DND-41 (cell line): ENCODE measurements around the gene COA1.

Experiments
- EZH2 ChIP-seq: IDR thresholded peaks from 3 replicates; pipeline ENCODE4 v1.6.1; 2012; ENCODE audit warnings: borderline replicate concordance, low read depth, mild to moderate bottlenecking, moderate library complexity, low read length, inconsistent platforms; ENCODE audit not compliant: severe bottlenecking
- TF ChIP-seq, protein P1 (sequence below): IDR thresholded peaks from 2 replicates; pipeline ENCODE4 v1.5.1; 2012; ENCODE audit warnings: borderline replicate concordance, low read length, moderate library complexity, mild to moderate bottlenecking; ENCODE audit not compliant: poor library complexity, severe bottlenecking; ENCODE audit errors: extremely low read depth

DNA sequence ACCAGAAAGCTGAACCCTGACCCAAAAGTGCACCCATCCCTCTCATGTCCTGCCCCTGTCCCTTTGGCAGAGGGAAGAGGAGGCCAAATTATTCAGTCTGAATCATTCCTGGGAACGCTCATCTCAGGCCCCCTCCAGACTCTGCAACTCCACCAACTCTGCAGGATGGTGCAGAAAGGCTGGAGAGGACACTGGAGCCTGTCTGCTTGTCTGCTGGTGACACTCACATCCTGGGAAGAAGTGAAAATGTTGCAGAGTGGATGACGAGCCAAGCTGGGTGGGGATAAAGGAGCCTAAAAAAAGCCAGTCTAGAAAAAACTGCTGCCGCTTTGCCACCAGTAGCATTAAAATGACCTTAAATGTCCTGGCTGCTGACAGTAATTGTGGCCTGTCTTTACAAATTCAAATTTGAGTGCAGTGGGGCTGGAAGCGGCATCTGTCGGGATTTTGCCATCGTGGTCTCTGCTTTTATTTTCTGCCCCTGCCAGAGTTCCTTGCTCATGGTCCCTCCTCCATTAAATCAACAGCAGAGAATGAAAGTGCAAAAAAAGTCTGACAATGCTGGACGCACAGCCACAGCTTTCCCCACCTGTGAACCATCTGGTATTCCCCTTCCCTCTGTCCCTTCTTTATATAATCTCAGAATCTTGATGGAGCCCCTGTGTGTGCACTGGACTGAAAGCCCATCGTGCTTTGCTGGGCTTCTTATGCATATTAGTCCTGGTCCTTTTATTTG lies 82.6 kb downstream of the COA1 start:
- TF ChIP-seq, protein P1, sequence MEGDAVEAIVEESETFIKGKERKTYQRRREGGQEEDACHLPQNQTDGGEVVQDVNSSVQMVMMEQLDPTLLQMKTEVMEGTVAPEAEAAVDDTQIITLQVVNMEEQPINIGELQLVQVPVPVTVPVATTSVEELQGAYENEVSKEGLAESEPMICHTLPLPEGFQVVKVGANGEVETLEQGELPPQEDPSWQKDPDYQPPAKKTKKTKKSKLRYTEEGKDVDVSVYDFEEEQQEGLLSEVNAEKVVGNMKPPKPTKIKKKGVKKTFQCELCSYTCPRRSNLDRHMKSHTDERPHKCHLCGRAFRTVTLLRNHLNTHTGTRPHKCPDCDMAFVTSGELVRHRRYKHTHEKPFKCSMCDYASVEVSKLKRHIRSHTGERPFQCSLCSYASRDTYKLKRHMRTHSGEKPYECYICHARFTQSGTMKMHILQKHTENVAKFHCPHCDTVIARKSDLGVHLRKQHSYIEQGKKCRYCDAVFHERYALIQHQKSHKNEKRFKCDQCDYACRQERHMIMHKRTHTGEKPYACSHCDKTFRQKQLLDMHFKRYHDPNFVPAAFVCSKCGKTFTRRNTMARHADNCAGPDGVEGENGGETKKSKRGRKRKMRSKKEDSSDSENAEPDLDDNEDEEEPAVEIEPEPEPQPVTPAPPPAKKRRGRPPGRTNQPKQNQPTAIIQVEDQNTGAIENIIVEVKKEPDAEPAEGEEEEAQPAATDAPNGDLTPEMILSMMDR: no peak
- TF ChIP-seq EZH2: no peak
